PC-9 (cell line): Measurements from ENCODE around the gene CBX1.

ENCODE experiments used
- EZH2 ChIP-seq: fragments of 200-600 bp; sonication (generic); IDR thresholded peaks from 2 replicates; pipeline ENCODE4 v1.8.0; 2017; ENCODE audit warnings: antibody characterized with exemption, low read depth
- TF ChIP-seq, protein P1 (sequence below): fragments of 200-600 bp; sonication (generic); conservative IDR thresholded peaks from 2 replicates; pipeline ENCODE4 v1.6.1; 2017; ENCODE audit warnings: mixed run types, antibody characterized with exemption, mild to moderate bottlenecking, moderate library complexity

DNA sequence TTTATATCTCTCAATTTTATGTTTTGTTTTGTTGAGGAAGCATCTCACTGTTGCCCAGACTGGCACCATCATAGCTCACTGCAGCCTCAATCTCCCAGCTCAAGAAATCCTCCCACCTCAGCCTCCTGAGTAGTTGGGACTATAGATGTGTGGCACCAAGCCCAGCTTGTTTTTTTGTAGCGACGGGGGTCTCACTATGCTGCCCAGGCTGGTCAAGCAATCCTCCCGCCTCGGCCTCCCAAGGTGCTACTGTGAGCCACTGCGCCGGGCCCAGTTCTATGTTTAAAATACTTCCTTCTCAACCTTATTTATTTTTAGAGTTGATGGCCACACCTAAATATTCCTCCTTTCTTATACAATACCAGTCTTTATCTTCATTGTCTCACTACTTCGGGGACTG, 55.0 kb downstream of the CBX1 start:
- TF ChIP-seq, protein P1, sequence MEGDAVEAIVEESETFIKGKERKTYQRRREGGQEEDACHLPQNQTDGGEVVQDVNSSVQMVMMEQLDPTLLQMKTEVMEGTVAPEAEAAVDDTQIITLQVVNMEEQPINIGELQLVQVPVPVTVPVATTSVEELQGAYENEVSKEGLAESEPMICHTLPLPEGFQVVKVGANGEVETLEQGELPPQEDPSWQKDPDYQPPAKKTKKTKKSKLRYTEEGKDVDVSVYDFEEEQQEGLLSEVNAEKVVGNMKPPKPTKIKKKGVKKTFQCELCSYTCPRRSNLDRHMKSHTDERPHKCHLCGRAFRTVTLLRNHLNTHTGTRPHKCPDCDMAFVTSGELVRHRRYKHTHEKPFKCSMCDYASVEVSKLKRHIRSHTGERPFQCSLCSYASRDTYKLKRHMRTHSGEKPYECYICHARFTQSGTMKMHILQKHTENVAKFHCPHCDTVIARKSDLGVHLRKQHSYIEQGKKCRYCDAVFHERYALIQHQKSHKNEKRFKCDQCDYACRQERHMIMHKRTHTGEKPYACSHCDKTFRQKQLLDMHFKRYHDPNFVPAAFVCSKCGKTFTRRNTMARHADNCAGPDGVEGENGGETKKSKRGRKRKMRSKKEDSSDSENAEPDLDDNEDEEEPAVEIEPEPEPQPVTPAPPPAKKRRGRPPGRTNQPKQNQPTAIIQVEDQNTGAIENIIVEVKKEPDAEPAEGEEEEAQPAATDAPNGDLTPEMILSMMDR, result no peak
- no peak for TF ChIP-seq EZH2
